ENCODE measurements around the gene SAP25.

The SAP25 gene

DNA sequence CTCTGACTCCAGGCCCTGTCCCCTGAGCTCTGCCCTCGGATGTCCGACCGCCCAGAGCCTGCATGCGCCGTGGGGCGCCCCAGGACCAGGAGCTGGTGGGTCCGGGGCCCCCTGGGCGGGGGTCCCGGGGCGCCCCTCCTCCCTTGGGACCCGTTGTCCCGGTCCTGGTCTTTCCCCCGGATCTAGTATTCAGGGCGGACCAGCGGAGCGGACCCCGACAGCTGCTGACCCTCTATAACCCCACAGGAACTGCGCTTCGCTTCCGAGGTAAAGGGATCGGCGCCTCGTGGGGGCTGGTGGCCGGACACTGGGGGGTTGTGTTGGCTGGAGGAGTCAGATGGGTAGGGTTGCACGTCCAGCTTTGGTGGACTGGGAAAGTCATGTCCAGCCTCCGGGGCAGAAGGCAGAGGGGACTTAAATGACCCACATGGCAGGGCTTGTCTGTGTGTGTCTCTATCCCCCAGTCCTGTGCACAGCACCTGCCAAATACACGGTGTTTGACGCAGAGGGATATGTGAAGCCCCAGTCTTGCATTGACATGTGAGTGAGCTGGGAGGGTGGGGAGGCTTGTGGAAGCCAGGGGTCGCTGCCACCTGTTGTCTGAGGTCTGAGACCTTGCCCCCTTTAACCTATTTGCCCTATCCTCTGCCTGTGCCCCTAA is 39.2 kb upstream of the SAP25 start:
- Histone ChIP-seq H3K9me3 (ENCODE audit: control insufficient read depth, insufficient read depth, low read length) (no peaks in the 10 kb centered on the region), H3K4me1 (ENCODE audit: control insufficient read depth, low read length) (peaks cover 11% of the 10 kb centered on the region), H3K4me3 (ENCODE audit: low read length) (peak overlapping the region; percentile 76), H3K4me2 (ENCODE audit: low read length) (peak overlapping the region; percentile 81), H3K36me3 (ENCODE audit: control insufficient read depth, low read length) (no peaks in the 10 kb centered on the region), H3K9me2 (replicated peaks; ENCODE audit: control insufficient read depth, low read length) (no peaks in the 10 kb centered on the region), H3K27ac (ENCODE audit: low read depth, low read length) (no peak overlapping the region), H4K20me1 (ENCODE audit: control insufficient read depth, insufficient read depth, low read depth, low read length) (no peaks in the 10 kb centered on the region), H3K27me3 (ENCODE audit: control insufficient read depth, low read length) (peaks cover 27% of the 10 kb centered on the region), H3F3A (ENCODE audit: control insufficient read depth, insufficient read depth) (peaks cover 6% of the 10 kb centered on the region), H3K79me2 (ENCODE audit: control insufficient read depth, low read length) (no peaks in the 10 kb centered on the region)
- TF ChIP-seq, protein P1, sequence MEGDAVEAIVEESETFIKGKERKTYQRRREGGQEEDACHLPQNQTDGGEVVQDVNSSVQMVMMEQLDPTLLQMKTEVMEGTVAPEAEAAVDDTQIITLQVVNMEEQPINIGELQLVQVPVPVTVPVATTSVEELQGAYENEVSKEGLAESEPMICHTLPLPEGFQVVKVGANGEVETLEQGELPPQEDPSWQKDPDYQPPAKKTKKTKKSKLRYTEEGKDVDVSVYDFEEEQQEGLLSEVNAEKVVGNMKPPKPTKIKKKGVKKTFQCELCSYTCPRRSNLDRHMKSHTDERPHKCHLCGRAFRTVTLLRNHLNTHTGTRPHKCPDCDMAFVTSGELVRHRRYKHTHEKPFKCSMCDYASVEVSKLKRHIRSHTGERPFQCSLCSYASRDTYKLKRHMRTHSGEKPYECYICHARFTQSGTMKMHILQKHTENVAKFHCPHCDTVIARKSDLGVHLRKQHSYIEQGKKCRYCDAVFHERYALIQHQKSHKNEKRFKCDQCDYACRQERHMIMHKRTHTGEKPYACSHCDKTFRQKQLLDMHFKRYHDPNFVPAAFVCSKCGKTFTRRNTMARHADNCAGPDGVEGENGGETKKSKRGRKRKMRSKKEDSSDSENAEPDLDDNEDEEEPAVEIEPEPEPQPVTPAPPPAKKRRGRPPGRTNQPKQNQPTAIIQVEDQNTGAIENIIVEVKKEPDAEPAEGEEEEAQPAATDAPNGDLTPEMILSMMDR (IDR thresholded peaks at IDR 0.05; ENCODE audit: low read depth, low read length, poor library complexity, severe bottlenecking) = peak; percentile 52
- no peak for TF ChIP-seq EZH2phosphoT487 (IDR thresholded peaks at IDR 0.05; ENCODE audit: borderline replicate concordance, low read length)

DNA sequence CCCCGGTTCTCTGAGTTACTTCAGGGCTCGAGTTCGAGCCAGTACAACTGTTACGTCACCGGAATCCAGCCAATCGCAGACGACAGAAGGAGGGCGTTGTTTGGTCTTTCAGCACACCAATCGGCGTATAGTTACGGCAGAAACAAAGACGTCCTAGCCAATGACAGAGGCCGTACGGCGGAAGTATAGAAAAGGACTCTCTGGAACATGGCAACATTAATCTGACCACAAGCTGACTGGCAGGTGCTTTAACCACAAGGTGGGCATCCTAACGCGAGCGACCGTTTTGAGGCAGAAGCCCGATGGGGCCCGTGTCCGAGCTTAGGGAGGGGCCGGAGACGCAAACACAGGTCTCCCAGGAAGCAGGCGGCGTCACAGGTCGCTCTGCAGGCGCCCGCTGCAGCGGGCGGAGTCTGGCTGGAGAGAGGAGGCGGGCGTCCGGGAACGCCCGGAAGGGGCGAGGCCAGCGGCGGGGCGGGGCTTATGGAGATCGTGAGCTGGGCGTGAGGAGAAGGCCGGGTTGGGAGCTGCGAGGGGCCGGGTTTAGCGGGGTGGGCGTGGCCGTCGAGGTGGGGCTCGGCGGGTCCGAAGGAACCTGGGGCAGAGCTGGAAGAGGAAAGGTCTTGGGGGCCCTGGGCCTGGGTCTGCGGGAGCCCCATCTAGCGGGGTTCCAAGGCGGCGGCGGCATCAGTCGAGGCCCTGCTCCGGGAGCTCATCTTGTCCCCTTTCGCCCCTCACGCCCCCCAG is 38.5 kb upstream of the SAP25 start, which contains the start of gene MOSPD3:
Gene MOSPD3 (plus strand): TSS at position 558 of the 747 bp plus-strand sequence. CDS start 252 bp downstream, outside the sequence.
- Histone ChIP-seq H3F3A (ENCODE audit: control insufficient read depth, insufficient read depth) (peaks cover 6% of the 10 kb centered on the region), H4K20me1 (ENCODE audit: control insufficient read depth, insufficient read depth, low read depth, low read length) (no peaks in the 10 kb centered on the region), H3K9me2 (replicated peaks; ENCODE audit: control insufficient read depth, low read length) (no peaks in the 10 kb centered on the region), H3K4me3 (ENCODE audit: low read length) (peak within 1 kb of the TSS; percentile 76), H3K79me2 (ENCODE audit: control insufficient read depth, low read length) (no peaks in the 10 kb centered on the region), H3K4me2 (ENCODE audit: low read length) (peak within 1 kb of the TSS; percentile 81), H3K27me3 (ENCODE audit: control insufficient read depth, low read length) (peaks cover 24% of the 10 kb centered on the region), H3K4me1 (ENCODE audit: control insufficient read depth, low read length) (peaks cover 11% of the 10 kb centered on the region), H3K27ac (ENCODE audit: low read depth, low read length) (peak within 1 kb of the TSS; percentile 74), H3K36me3 (ENCODE audit: control insufficient read depth, low read length) (no peaks in the 10 kb centered on the region), H3K9me3 (ENCODE audit: control insufficient read depth, insufficient read depth, low read length) (no peaks in the 10 kb centered on the region)
- TF ChIP-seq EZH2phosphoT487 (IDR thresholded peaks at IDR 0.05; ENCODE audit: borderline replicate concordance, low read length) = no peak

DNA sequence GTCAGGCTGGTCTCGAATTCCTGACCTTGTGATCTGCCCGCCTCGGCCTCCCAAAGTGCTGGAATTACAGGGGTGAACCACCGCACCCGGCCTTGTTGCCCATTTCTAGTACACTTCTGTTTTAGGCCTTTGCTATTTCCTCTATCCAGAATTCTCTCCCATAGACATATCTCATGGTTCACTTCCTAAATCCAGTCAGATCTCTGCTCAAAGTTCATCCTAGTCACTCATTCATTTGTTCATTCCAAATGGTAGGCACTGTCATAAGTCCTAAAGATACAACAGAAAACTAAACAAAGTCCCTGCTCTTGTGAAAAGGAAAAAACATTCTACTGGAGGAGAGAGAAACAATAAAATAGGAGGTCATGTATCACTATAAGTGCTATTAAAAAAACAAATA is 36.3 kb upstream of the SAP25 start:
- no peaks in the 10 kb centered on the region for H3K9me3 ChIP-seq (ENCODE audit: control insufficient read depth, insufficient read depth, low read length)
- no peak overlapping the region for H3K4me2 ChIP-seq (ENCODE audit: low read length)
- TF ChIP-seq EZH2phosphoT487 (IDR thresholded peaks at IDR 0.05; ENCODE audit: borderline replicate concordance, low read length) = no peak
- TF ChIP-seq, protein P1 (IDR thresholded peaks at IDR 0.05; ENCODE audit: low read depth, low read length, poor library complexity, severe bottlenecking) = no peak
- H3K9me2 ChIP-seq (replicated peaks; ENCODE audit: control insufficient read depth, low read length) = no peaks in the 10 kb centered on the region
- peaks cover 6% of the 10 kb centered on the region for H3F3A ChIP-seq (ENCODE audit: control insufficient read depth, insufficient read depth)
- peaks cover 19% of the 10 kb centered on the region for H3K4me1 ChIP-seq (ENCODE audit: control insufficient read depth, low read length)
- no peaks in the 10 kb centered on the region for H3K36me3 ChIP-seq (ENCODE audit: control insufficient read depth, low read length)
- no peaks in the 10 kb centered on the region for H4K20me1 ChIP-seq (ENCODE audit: control insufficient read depth, insufficient read depth, low read depth, low read length)
- no peaks in the 10 kb centered on the region for H3K79me2 ChIP-seq (ENCODE audit: control insufficient read depth, low read length)
- H3K27me3 ChIP-seq (ENCODE audit: control insufficient read depth, low read length) = peaks cover 33% of the 10 kb centered on the region
- no peak overlapping the region for H3K4me3 ChIP-seq (ENCODE audit: low read length)
- H3K27ac ChIP-seq (ENCODE audit: low read depth, low read length) = no peak overlapping the region

- Histone ChIP-seq H3K9me3 (ENCODE audit: control insufficient read depth, insufficient read depth, low read length) (no peaks in the 10 kb centered on the region), H3F3A (ENCODE audit: control insufficient read depth, insufficient read depth) (peaks cover 6% of the 10 kb centered on the region), H3K27me3 (ENCODE audit: control insufficient read depth, low read length) (peaks cover 30% of the 10 kb centered on the region), H3K4me1 (ENCODE audit: control insufficient read depth, low read length) (peaks cover 22% of the 10 kb centered on the region), H3K4me3 (ENCODE audit: low read length) (no peak overlapping the region), H3K9me2 (replicated peaks; ENCODE audit: control insufficient read depth, low read length) (no peaks in the 10 kb centered on the region), H3K79me2 (ENCODE audit: control insufficient read depth, low read length) (no peaks in the 10 kb centered on the region), H4K20me1 (ENCODE audit: control insufficient read depth, insufficient read depth, low read depth, low read length) (no peaks in the 10 kb centered on the region), H3K27ac (ENCODE audit: low read depth, low read length) (no peak overlapping the region), H3K4me2 (ENCODE audit: low read length) (no peak overlapping the region), H3K36me3 (ENCODE audit: control insufficient read depth, low read length) (no peaks in the 10 kb centered on the region)
- no peak for TF ChIP-seq EZH2phosphoT487 (IDR thresholded peaks at IDR 0.05; ENCODE audit: borderline replicate concordance, low read length)
- TF ChIP-seq, protein P1 (IDR thresholded peaks at IDR 0.05; ENCODE audit: low read depth, low read length, poor library complexity, severe bottlenecking) = no peak
Measured at GRCh38 chr7:100607111-100607510, 33.4 kb upstream of the SAP25 start.

All from DOHH2 (cell line).